GM19238 (cell line): ENCODE measurements around the gene LHPP.

Source experiments
- DNase-seq: peaks from one replicate; pipeline ENCODE4 v3.0.0; 2011; ENCODE audit warnings: low spot score; ENCODE audit not compliant: insufficient read length

LHPP gene

DNA sequence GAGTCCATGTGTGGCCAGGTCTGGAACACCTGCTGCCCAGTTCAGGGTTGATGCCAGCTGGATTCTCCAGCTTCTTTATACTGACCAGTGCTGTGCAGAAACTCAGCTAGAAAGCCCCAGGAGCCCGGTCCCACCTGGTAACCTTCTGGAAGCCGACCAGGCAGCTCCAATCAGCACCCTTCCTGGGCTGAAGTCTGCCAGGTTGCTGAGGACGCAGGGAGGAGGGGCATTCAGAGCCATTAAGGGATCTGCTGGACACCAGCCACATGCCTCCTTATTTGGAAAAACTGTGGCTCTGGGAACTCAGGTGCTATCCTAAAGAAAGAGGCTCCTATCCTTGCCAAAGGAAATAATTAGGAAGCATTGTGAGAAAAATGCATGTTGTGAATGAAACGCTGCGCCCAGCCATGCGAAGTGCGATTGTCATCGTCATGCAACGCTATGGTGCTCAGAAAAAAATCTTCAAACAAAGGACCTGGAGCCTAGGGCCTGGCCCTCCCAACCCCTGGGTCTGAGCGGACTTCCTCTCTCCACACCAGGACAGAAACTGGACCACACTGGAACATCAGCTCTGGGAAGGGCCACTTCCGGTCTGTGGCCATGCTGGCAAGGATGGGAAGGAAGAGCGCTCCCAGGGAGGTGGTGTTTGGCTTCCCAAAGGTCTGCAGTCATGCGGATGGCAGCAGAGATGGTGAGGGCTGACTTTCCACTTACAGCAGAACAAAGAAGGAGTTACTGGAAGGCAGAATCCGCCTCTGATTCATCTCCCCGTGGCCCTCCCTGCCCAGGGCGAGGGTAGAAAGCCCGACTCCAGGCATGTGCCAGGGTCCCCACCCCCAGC is 192.4 kb downstream of the LHPP start:
- no peak for DNase-seq

- no peak for DNase-seq
Measured at GRCh38 chr10:124654686-124655085, 193.1 kb downstream of the LHPP start.

GRCh38 chr10:124655191-124656112 is 193.8 kb downstream of the LHPP start:
- no peak for DNase-seq

GRCh38 chr10:124656113-124656490 is 194.5 kb downstream of the LHPP start:
- no peak for DNase-seq

- DNase-seq = no peak
Measured at GRCh38 chr10:124656541-124656940, 194.9 kb downstream of the LHPP start.

DNA sequence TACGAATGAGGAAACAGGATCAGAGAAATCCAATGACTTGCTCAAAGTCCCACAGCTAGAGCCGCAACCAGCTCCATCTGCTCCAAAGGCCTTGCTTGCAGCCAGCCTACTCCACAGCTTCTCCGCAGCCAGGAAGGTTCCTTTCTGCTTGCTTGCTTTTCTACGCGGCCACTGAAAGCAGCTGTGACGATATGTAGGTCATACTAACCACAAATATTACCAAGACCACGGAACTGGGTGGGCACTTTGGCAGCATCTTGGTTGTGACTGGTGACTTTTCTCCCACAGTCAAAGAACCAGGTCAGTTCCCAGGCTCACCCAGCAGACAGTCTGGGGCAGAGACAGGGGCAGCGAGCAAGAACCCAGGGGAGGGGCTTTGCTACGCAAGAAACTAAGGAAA is 196.2 kb downstream of the LHPP start:
- DNase-seq = no peak

GRCh38 chr10:124658591-124659242 is 197.1 kb downstream of the LHPP start:
- DNase-seq = no peak

- no peak for DNase-seq
Measured at GRCh38 chr10:124659380-124659779, 197.8 kb downstream of the LHPP start.

- DNase-seq = no peak
Measured at GRCh38 chr10:124660404-124661125, 198.9 kb downstream of the LHPP start.

- DNase-seq = no peak
Measured at GRCh38 chr10:124661660-124662180, 200.1 kb downstream of the LHPP start.

DNA sequence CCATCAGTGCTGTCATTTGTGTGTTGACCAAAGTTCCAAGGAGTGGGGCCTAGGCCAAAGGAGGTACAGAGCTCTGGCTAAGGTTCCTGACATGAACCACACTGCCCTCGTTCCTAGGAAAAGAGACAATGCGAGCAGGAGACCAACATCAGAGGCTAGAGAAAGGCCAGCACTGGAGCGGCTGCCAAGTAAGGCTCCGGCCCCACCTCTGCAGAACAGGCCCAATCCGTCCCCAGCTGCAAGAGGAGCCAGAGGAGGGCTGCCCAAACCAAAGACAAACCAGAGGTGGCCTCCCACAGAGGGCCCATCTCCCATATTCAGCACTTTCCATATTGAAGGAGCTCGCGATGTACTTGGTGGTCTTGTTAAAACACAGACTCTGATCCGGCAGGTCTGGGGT is 201.6 kb downstream of the LHPP start:
- no peak for DNase-seq
